GM19193 (cell line): ENCODE data around the gene MINDY2.

ENCODE experiments used
- POLR2A ChIP-seq: IDR thresholded peaks from 4 replicates; pipeline ENCODE4 v1.6.1; 2011; ENCODE audit not compliant: insufficient read depth, insufficient read length; ENCODE audit errors: extremely low read depth

MINDY2 gene

DNA sequence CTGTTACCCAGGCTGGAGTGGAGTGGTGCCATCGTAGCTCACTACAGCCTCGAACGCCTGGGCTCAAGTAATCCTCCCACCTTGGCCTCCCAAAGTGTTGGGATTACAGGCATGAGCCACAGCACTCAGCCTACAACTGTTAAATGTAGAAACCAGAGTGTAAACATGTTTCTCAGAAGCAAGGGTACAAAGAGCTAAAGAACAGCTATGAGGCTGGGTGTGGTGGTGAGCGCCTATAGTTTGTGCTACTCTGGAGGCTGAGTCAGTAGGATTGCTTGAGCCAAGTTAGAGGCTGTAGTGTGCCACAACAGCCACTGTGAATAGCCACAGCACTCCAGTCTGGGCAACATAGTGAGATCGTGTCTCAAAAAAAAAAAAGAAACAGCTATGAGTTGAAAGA, 4.8 kb upstream of the MINDY2 start:
- no peak for TF ChIP-seq POLR2A

DNA sequence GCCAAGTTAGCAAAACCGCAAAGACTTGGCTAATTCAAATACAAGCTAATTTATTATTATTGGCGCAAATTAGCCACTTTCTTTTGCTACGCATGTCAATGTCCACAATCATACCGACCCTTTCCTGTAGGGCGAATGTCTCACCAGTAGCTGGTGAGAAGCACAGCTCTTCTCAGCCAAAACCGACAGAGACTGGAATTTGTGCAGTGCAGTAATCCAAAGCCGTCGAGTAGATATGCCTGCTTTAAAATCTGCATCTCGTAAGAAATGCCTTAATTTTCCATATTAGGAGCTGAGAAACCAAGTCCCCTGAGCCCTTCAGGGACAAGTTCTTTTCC, 614 bp upstream of the MINDY2 start:
- no peak for TF ChIP-seq POLR2A

DNA sequence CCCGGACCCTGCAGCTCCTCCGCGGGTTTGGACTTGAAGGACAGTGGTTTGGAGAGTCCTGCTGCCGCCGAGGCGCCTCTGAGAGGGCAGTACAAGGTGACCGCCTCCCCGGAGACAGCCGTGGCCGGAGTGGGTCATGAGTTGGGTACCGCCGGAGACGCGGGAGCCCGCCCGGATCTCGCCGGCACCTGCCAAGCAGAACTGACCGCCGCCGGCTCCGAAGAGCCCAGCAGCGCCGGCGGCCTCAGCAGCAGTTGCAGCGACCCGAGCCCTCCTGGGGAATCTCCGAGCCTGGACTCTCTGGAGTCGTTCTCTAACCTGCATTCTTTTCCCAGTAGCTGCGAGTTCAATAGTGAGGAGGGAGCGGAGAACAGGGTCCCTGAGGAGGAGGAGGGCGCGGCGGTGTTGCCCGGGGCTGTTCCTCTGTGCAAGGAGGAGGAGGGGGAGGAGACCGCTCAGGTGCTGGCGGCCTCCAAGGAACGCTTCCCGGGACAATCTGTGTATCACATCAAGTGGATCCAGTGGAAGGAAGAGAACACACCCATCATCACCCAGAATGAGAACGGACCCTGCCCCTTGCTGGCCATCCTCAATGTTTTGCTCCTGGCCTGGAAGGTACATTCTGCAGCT, 634 bp downstream of the MINDY2 start:
- no peak for TF ChIP-seq POLR2A

DNA sequence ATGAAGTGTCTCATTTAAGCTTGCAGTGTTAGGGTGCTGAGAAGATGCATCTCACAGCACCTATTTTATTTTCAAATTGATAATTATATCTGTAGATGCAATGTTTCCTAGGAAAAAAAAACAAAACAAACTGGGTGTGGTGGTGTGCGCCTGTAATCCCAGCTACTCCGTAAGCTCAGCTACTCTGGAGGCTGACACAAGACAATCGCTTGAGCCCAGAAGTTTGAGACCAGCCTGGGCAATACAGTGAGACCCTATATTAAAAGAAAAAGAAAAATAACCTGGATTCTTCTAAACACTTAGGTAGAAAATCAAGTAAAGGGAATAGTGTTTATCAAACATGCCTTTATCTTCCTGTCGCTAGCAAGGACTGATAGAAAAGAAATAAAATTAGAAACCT, 1.9 kb downstream of the MINDY2 start:
- no peak for TF ChIP-seq POLR2A

DNA sequence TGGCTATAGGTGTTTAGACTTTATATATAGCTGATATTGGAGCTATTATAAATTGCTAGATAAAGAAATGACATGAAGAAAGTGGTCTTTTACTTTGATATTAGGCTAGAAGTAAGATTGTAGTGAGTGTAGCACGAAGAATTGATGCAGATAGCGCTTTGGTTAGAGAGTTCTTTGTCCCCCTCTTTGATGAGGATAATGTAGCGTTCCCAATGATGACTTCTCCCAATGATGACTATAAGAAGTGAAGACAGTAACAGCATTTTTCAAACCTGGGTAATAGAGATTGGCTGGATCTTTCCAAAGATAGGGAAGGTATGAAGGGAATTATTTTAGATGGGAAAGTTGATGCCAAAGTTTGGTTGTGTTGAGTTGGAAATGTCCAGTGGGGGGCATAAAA, 4.3 kb downstream of the MINDY2 start:
- no peak for TF ChIP-seq POLR2A

DNA sequence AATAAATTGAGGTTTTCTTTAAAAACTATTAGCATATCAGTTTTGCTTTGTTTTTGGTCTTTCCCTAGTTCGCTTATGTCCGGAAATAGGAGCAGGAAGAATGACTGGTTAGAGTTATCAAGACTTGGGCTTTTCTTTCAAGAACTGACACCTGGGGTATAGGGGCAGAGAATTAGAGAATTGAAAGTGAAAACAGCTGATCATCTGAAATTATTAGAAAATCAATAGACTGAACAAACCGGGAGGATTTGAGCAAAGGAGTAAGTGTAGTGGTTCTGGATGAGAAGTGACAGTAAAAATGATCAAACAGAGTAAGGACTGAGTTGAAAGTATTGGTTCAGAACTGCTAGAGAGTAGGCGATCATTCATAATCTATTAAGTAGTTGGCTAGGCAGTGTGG, 6.0 kb downstream of the MINDY2 start:
- no peak for TF ChIP-seq POLR2A

DNA sequence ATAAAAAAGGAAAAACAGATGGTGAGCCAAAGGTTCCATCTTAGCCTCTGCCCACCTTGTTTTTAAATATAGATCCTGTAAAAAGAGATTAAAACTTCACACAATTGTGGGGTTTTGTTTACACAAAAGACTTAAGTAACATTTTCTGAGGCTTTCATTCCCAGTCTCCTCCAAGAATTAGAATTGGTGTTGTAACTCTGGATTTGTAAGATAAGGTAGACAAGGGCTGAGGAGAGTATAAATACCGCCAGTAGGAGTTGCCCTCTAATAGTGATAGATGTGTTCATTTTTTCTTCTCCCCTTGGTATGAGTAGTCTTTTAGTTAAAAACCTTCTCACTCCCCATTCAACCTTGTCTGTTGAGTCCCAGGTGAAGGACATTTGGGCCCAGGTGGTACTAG, 8.5 kb downstream of the MINDY2 start:
- TF ChIP-seq POLR2A = no peak

DNA sequence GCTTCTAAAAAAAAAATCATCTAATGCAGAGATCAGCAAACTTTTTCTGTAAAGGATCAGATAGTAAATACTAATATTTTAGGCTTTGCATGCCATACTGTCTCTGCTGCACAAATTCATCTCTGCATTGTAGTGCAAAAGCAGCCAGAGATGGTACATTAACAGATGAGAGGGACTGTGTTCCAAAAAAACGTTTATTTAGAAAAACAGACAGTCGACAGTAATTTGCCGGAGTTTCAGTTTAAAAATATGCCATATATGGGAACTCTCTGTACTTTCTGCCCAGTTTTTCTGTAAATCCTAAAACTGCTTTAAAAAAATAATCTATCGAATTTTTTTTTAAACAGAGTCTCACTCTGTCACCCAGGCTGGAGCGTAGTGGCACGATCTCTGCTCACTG, 14.3 kb downstream of the MINDY2 start:
- TF ChIP-seq POLR2A = no peak

DNA sequence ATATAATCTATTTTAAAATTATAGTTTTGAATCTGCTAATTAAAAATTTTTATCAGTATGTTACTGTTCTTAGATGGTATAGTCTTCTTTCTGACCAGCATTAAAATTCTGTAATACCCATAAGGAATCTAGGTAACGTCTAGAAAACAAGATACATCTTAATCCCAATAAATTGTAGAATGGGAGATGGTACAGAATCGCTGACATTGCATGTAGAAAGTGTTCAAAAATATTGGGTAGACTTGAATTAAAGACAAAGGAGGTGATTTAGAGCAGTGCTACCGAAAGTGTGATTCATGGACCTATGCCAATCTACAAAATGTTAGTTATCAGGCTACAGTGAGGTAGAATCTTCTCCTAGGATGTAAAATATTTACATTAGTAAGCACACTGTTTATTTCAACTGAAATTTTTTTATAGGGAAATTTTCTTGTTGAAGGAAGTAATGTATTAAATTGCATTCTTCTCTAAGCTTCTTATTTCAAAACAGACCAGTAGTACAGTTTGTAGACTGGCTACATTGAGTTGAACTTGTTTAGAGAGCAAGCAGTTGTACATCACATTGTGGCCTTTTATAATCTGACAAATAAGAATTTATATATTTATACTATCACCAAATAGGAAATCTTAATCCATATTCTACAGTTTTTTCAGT, 17.1 kb downstream of the MINDY2 start:
- TF ChIP-seq POLR2A = no peak

DNA sequence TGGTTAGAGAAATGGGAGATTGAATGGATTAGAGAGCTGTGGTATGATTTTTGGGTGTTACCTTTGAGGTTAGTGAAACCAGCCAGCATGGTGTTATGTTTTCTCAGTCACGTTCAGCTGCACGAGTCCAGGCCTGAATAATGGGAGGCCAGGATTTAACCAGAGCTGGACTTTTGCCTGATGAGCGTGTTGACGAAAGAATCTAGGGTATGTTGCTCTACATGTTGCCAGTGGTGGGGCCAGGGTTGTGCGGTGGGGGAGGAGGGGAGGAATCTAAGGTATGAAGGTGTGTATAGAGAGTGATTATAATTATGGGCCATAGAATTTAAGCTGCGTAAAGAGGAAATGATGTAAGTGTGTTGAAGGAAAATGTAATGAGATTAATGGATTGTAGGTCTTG, 22.8 kb downstream of the MINDY2 start:
- TF ChIP-seq POLR2A = no peak

DNA sequence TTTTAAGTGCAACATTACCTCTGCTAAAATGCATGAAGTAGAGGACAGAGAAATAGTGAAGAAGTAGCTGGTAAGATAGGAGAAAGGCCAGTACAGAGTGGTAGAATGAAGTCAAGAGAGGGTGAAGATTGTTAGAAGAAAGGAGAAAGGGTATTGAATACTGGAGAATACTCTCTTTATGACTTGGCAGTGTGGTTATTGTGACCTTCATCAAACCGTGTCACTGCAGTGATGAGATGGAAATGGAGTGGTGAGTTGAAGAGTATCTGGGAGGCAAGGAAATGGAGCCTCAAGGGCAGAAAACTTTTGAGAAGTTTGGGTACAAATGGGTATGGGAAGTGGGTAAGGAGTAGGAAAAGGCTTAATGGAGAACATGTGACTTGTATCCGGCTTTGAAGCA, 24.7 kb downstream of the MINDY2 start:
- TF ChIP-seq POLR2A = no peak

DNA sequence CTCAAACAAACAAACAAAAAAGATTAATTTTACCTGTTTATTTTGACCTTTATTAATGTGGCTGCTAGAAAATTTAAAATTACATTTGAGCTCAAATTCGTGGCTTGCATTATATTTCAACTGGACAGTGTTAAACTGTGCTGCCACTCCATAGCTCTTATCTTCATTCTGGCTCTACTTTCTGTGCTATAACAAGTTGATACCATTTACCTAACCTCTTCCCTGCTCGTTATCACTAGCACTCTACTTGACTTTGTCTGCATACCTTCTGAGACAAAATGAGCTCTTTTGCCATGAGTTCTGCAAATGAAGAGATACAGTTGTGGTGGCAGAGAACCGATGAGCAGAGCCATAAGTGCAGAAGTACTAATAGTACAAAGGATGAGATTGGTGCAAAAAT, 26.4 kb downstream of the MINDY2 start:
- TF ChIP-seq POLR2A = no peak

DNA sequence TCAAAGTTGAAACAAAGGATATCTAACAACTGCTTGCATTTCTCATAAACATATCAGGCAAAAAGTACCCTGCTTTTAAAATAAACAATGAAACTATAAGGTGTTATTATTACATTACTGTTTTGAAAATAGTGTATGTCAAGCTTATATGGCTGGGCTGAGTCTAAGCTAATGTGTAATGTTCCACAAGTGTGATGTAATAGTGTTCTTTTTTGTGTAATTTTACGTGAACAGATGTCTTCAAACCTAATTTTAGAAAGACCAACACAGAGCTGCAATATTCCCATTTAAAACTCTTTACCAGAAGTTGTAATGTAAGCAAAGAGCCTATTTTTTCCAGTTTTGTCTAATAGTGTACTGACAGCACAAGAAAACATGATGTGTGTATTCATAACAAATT, 34.0 kb downstream of the MINDY2 start:
- no peak for TF ChIP-seq POLR2A

DNA sequence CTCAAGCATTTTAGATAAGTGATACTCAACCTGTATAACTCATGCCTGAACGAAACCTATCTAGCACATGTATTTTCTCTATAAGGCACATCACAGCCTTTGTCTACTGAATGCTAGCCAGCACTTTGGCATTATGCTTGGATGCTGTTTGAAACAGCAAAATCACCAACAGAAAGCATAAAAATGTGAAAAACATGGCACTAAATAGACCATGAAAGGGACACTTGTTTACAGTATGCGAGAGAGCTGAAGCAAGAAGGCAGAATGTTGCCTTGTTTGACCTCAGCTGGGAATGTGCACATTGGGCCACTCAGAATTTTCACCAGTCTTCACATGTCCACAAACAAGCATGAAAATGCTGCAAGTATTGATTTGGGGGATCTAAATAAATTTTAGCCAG, 59.5 kb downstream of the MINDY2 start:
- no peak for TF ChIP-seq POLR2A

DNA sequence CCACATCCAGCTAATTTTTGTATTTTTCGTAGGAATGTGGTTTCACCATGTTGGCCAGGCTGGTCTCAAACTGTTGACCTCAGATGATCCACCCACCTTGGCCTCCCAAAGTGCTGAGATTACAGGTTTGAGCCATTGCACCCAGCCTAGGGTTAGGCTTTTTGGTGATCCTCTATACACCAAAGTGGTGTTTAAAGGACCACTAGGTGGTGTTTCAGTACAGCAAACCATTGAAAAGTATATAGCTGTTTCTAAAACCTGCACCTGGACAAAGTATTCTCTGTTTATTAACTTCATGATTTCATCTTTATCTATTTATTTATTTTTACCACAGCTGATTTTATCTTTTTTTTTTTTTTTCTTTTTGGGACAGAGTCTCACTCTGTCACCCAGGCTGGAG, 68.4 kb downstream of the MINDY2 start:
- no peak for TF ChIP-seq POLR2A

DNA sequence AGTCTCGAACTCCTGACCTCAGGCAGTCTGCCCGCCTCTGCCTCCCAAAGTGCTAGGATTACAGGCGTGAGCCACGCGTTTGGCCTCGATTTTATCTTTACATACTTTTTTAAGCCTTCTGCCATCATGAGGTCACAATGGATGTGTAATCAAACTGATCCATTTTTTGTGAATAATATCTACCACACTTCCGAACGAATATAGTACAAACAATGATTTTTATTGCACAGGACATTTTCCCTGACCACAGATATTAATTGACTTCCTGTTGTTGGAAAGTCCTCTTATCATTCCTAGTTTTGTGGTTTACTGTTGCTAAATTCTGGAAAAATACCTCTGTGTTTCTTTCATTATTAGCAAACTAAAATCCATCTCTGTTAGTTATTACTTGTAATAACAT, 68.9 kb downstream of the MINDY2 start:
- no peak for TF ChIP-seq POLR2A

DNA sequence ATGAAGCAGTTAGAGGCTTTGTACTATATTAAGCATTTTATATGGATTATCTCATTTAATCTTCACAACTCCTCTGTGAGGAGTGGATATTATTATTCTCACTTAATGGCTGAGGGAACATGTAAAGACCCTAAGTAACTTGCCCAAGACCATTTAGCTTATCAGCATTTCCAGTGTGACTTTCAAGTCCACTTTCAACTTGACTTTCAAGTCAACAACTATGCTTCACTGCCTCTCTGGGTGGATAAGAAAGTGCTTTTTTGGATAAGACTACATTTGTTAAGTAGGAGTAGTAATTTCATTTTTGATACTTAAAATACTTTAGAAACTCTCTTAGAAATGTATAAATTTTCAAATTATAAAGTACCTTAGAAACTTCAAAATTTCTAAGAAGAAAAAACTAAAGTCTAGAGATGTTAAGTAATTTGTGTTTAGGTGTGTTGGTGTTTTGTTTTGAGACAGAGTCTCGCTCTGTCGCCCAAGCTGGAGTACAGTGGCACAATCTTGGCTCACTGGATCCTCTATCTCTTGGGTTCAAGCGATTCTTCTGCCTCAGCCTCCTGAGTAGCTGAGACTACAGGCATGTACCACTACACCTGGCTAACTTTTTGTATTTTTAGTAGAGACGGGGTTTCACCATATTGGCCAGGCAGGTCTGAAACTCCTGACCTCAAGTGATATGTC, 71.8 kb downstream of the MINDY2 start:
- no peak for TF ChIP-seq POLR2A

DNA sequence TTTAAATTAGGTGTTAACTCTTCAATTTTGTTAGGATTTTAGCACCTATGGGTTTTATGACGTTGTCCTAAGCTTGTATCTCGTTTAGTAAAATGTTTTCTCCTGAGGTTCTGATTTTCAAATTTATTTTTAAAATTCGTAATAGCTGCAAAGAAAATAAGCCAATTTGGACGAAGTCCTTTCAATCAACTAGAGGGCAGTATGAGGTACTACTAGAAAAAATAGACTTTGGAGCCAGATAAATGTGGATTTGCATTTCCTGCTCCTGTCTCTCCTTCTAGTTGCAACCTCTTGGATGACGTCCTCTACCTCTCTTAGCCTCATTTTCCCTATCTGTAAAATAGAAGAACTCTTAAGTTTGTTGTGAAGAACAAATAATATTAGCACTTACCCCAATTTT, 81.2 kb downstream of the MINDY2 start:
- no peak for TF ChIP-seq POLR2A

DNA sequence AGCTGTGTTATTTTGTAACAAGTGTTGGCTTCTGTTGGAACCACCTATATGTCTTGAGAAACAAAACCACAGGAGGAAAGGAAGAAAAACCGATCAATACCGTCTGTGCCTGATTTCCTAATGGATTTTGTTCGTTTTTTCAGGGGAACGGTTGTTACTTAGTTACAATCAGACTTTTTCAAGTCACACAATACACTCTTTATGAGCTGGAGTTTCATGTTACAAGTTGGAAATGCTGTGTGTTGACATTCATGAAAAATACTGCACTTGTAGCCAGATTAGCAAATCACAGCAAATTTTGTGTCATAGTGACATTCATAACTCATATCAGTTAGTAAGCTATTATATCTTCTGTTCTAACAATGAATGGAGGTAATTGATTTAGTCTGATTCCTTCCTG, 83.5 kb downstream of the MINDY2 start:
- no peak for TF ChIP-seq POLR2A
